ENCODE results near the gene NR2C2.

DNA sequence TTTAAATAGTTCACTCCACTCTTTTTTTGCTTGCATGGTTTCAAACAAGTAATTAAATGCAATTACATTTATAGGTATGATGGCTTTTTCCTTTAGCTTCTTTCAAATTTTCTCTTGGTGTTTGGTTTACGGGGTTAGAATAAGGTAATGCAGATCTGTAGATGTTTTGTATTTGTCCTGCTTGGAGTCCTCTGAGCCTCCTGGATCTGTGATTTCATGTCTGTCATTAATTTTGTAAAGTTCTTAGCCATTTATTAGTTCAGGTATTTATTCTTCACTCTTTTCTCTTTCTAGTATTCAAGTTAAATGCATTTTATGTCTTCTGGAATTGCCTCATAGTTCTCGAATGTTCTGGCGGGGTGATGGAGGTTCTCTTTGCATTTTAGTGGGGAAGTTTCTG is 119.1 kb downstream of the NR2C2 start:
- TF ChIP-seq, protein P1, sequence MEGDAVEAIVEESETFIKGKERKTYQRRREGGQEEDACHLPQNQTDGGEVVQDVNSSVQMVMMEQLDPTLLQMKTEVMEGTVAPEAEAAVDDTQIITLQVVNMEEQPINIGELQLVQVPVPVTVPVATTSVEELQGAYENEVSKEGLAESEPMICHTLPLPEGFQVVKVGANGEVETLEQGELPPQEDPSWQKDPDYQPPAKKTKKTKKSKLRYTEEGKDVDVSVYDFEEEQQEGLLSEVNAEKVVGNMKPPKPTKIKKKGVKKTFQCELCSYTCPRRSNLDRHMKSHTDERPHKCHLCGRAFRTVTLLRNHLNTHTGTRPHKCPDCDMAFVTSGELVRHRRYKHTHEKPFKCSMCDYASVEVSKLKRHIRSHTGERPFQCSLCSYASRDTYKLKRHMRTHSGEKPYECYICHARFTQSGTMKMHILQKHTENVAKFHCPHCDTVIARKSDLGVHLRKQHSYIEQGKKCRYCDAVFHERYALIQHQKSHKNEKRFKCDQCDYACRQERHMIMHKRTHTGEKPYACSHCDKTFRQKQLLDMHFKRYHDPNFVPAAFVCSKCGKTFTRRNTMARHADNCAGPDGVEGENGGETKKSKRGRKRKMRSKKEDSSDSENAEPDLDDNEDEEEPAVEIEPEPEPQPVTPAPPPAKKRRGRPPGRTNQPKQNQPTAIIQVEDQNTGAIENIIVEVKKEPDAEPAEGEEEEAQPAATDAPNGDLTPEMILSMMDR (IDR thresholded peaks at IDR 0.05): no peak
- no peak for TF ChIP-seq EZH2 (IDR thresholded peaks at IDR 0.05; ENCODE audit: borderline replicate concordance, insufficient read depth, low read depth, low read length, poor library complexity, severe bottlenecking)

All from B cell (primary cell).